Tibial nerve (tissue), 4 donors: ENCODE measurements around the gene CAPN14. TPM values are rescaled to one million over a fixed set of nuclear protein-coding genes. Genes with fewer than 3 reads are reported as not detected.

ENCODE experiments used
- DNase-seq, 2 donors: peaks; one replicate each; pipeline ENCODE4 v3.0.0-alpha.2; 2019; ENCODE audit warnings: low spot score in 2 of 2
- H3K27ac ChIP-seq, 4 donors: fragments of 200-600 bp; sonication (generic) in 3 of 4; one replicate each; pipeline ENCODE4 v1.5.1; 2017 to 2019; ENCODE audit warnings: mild to moderate bottlenecking in 1 of 4
- H3K27me3 ChIP-seq, 2 donors: fragments of 200-600 bp; sonication (generic) in 1 of 2; one replicate each; pipeline versions ENCODE4 v1.5.1 to v1.6.0; 2017 to 2019
- H3K36me3 ChIP-seq, 3 donors: fragments of 200-600 bp; sonication (generic); one replicate each; pipeline ENCODE4 v1.5.1; 2018 to 2019
- H3K4me1 ChIP-seq, 4 donors: fragments of 200-600 bp; sonication (generic) in 3 of 4; one replicate each; pipeline ENCODE4 v1.5.1; 2017 to 2019
- H3K4me3 ChIP-seq, 4 donors: fragments of 200-600 bp; sonication (generic) in 3 of 4; one replicate each; pipeline ENCODE4 v1.5.1; 2017 to 2019; ENCODE audit warnings: mild to moderate bottlenecking in 1 of 4, moderate library complexity in 1 of 4
- H3K9me3 ChIP-seq, 4 donors: fragments of 200-600 bp; sonication (generic) in 3 of 4; one replicate each; pipeline ENCODE4 v1.5.1; 2017 to 2019
- CTCF ChIP-seq, 5 experiments: fragments of 200-600 bp in 3 of 5; fragments of 450-650 bp in 2 of 5; sonication (generic) in 3 of 5; IDR thresholded peaks; one replicate each; pipeline ENCODE4 v1.5.1; 2016 to 2019; ENCODE audit warnings: antibody characterized with exemption in 5 of 5, mild to moderate bottlenecking in 3 of 5, moderate library complexity in 2 of 5
- EP300 ChIP-seq, 2 donors: sonication (generic); formaldehyde crosslinking; IDR thresholded peaks; one replicate each; pipeline ENCODE4 v1.6.1; 2017; ENCODE audit warnings: antibody characterized with exemption in 2 of 2, mild to moderate bottlenecking in 1 of 2
- POLR2A ChIP-seq, 2 donors: fragments of 450-650 bp; IDR thresholded peaks; one replicate each; pipeline ENCODE4 v1.6.1; 2017; ENCODE audit warnings: antibody characterized with exemption in 2 of 2, mild to moderate bottlenecking in 2 of 2, moderate library complexity in 2 of 2
- WGBS, 2 donors: methylation state at CpG; one replicate each; pipeline ENCODE4 v1.1.5; 2018; 5-methylcytosine and 5-hydroxymethylcytosine counted together
- total RNA-seq, 4 donors: library from RNA; depleted of rRNA; stranded (reverse); fragments of >200 nt; gene quantifications; one replicate each; pipeline ENCODE4 v1.1.0, GENCODE V29; 2016

CAPN14 gene
- total RNA-seq, 4 donors from 2014 or later = not detected

- Histone ChIP-seq H3K4me3 (no peak overlapping the region), H3K27ac (no peak overlapping the region), H3K27me3 (no peaks in the 10 kb centered on the region), H3K4me1 (no peaks in the 10 kb centered on the region), H3K9me3 (no peaks in the 10 kb centered on the region), H3K36me3 (peaks cover 0 to 67% (median 0%) of the 10 kb centered on the region in 3 donors)
- no peak for TF ChIP-seq POLR2A (IDR thresholded peaks at IDR 0.05)
- no peak for TF ChIP-seq EP300 (IDR thresholded peaks at IDR 0.05)
- TF ChIP-seq CTCF (IDR thresholded peaks at IDR 0.05) = no peak
- DNase-seq = no peak
- 92 to 93% methylated on average over 3 of the region's 3 CpGs for WGBS, 2 donors
Observed at GRCh38 chr2:31248139-31248538, 30.8 kb upstream of the CAPN14 start.

- TF ChIP-seq CTCF (IDR thresholded peaks at IDR 0.05) = no peak
- no peak for TF ChIP-seq EP300 (IDR thresholded peaks at IDR 0.05)
- no peak for TF ChIP-seq POLR2A (IDR thresholded peaks at IDR 0.05)
- Histone ChIP-seq H3K27me3 (no peaks in the 10 kb centered on the region), H3K27ac (no peak overlapping the region), H3K36me3 (peaks cover 0 to 67% (median 0%) of the 10 kb centered on the region in 3 donors), H3K9me3 (no peaks in the 10 kb centered on the region), H3K4me1 (no peaks in the 10 kb centered on the region), H3K4me3 (no peak overlapping the region)
- no peak for DNase-seq
- WGBS, 2 donors = 77 to 78% methylated on average over 5 of the region's 5 CpGs
Observed at GRCh38 chr2:31247711-31248110, 30.4 kb upstream of the CAPN14 start.

GRCh38 chr2:31246184-31246852 is 29.0 kb upstream of the CAPN14 start:
- H3K27ac ChIP-seq = no peak overlapping the region
- no peaks in the 10 kb centered on the region for H3K4me1 ChIP-seq
- H3K36me3 ChIP-seq = peaks cover 0 to 59% (median 0%) of the 10 kb centered on the region in 3 donors
- no peaks in the 10 kb centered on the region for H3K27me3 ChIP-seq
- H3K4me3 ChIP-seq = no peak overlapping the region
- WGBS, 2 donors = 86 to 93% methylated on average over 3 of the region's 3 CpGs
- TF ChIP-seq EP300 (IDR thresholded peaks at IDR 0.05) (no peak), CTCF (IDR thresholded peaks at IDR 0.05) (no peak)
- DNase-seq = no peak
- no peaks in the 10 kb centered on the region for H3K9me3 ChIP-seq

- no peaks in the 10 kb centered on the region for H3K9me3 ChIP-seq
- H3K27ac ChIP-seq = no peak overlapping the region
- no peak for DNase-seq
- 95 to 96% methylated on average over 10 of the region's 10 CpGs for WGBS, 2 donors
- no peak overlapping the region for H3K4me3 ChIP-seq
- peaks cover 0 to 37% (median 0%) of the 10 kb centered on the region in 3 donors for H3K36me3 ChIP-seq
- peaks cover 0 to 16% (median 6%) of the 10 kb centered on the region in 4 donors for H3K4me1 ChIP-seq
- TF ChIP-seq EP300 (IDR thresholded peaks at IDR 0.05) (no peak), POLR2A (IDR thresholded peaks at IDR 0.05) (no peak), CTCF (IDR thresholded peaks at IDR 0.05) (no peak)
- H3K27me3 ChIP-seq = no peaks in the 10 kb centered on the region
Observed at GRCh38 chr2:31244101-31244500, 26.8 kb upstream of the CAPN14 start.

GRCh38 chr2:31243053-31243452 is 25.7 kb upstream of the CAPN14 start:
- Histone ChIP-seq H3K27me3 (no peaks in the 10 kb centered on the region), H3K4me3 (no peak overlapping the region), H3K9me3 (no peaks in the 10 kb centered on the region), H3K36me3 (peaks cover 0 to 28% (median 0%) of the 10 kb centered on the region in 3 donors), H3K4me1 (peaks cover 0 to 27% (median 10%) of the 10 kb centered on the region in 4 donors), H3K27ac (no peak overlapping the region)
- TF ChIP-seq CTCF (IDR thresholded peaks at IDR 0.05) (no peak), EP300 (IDR thresholded peaks at IDR 0.05) (no peak), POLR2A (IDR thresholded peaks at IDR 0.05) (no peak)
- WGBS, 2 donors = 93 to 100% methylated on average over 5 of the region's 5 CpGs
- no peak for DNase-seq
